ENCODE measurements around the gene KRT222. TPM values are rescaled to one million over a fixed set of nuclear protein-coding genes. Genes with fewer than 3 reads are reported as not detected.

KRT222 gene
- total and polyA plus RNA-seq, 4 donors: 5.0 to 31.1 (median 17.8) TPM

GRCh38 chr17:40671282-40671681 is 6.3 kb upstream of the KRT222 start:
- H3K27ac ChIP-seq (ENCODE audit: low read depth, low read length): no peak overlapping the region
- H3K9me3 ChIP-seq (ENCODE audit: control insufficient read depth, insufficient read depth, low read length): no peaks in the 10 kb centered on the region
- DNase-seq (ENCODE audit: low read depth in 4 of 6, low spot score in 6 of 6): peak in 1 of 6 donors; percentile 18
- H3K36me3 ChIP-seq (ENCODE audit: control insufficient read depth, insufficient read depth, low read length): no peaks in the 10 kb centered on the region
- H3K4me3 ChIP-seq (ENCODE audit: low read depth, low read length): no peak overlapping the region
- H3K27me3 ChIP-seq (ENCODE audit: control insufficient read depth, insufficient read depth, low read length): no peaks in the 10 kb centered on the region
- no peaks in the 10 kb centered on the region for H3K4me1 ChIP-seq (ENCODE audit: control insufficient read depth, insufficient read depth, low read length)
- WGBS (ENCODE audit: insufficient coverage): 64% methylated on average over 4 of the region's 4 CpGs

GRCh38 chr17:40666331-40666730 is 1.4 kb upstream of the KRT222 start:
- no peak for DNase-seq (ENCODE audit: low read depth in 4 of 6, low spot score in 6 of 6)
- no peak overlapping the region for H3K27ac ChIP-seq (ENCODE audit: low read depth, low read length)
- H3K36me3 ChIP-seq (ENCODE audit: control insufficient read depth, insufficient read depth, low read length): no peaks in the 10 kb centered on the region
- no peaks in the 10 kb centered on the region for H3K27me3 ChIP-seq (ENCODE audit: control insufficient read depth, insufficient read depth, low read length)
- no peaks in the 10 kb centered on the region for H3K9me3 ChIP-seq (ENCODE audit: control insufficient read depth, insufficient read depth, low read length)
- H3K4me1 ChIP-seq (ENCODE audit: control insufficient read depth, insufficient read depth, low read length): no peaks in the 10 kb centered on the region
- no peak overlapping the region for H3K4me3 ChIP-seq (ENCODE audit: low read depth, low read length)

GRCh38 chr17:40663252-40663651 is 1.7 kb downstream of the KRT222 start:
- Histone ChIP-seq H3K9me3 (ENCODE audit: control insufficient read depth, insufficient read depth, low read length) (no peaks in the 10 kb centered on the region), H3K4me1 (ENCODE audit: control insufficient read depth, insufficient read depth, low read length) (no peaks in the 10 kb centered on the region), H3K36me3 (ENCODE audit: control insufficient read depth, insufficient read depth, low read length) (no peaks in the 10 kb centered on the region), H3K27ac (ENCODE audit: low read depth, low read length) (no peak overlapping the region), H3K4me3 (ENCODE audit: low read depth, low read length) (no peak overlapping the region), H3K27me3 (ENCODE audit: control insufficient read depth, insufficient read depth, low read length) (no peaks in the 10 kb centered on the region)
- DNase-seq (ENCODE audit: low read depth in 4 of 6, low spot score in 6 of 6): no peak
- WGBS (ENCODE audit: insufficient coverage): 90% methylated on average over 2 of the region's 3 CpGs

GRCh38 chr17:40659911-40660310 is 5.1 kb downstream of the KRT222 start:
- no peaks in the 10 kb centered on the region for H3K27me3 ChIP-seq (ENCODE audit: control insufficient read depth, insufficient read depth, low read length)
- 96% methylated on average over 6 of the region's 7 CpGs for WGBS (ENCODE audit: insufficient coverage)
- H3K36me3 ChIP-seq (ENCODE audit: control insufficient read depth, insufficient read depth, low read length): no peaks in the 10 kb centered on the region
- no peak overlapping the region for H3K4me3 ChIP-seq (ENCODE audit: low read depth, low read length)
- H3K9me3 ChIP-seq (ENCODE audit: control insufficient read depth, insufficient read depth, low read length): no peaks in the 10 kb centered on the region
- no peaks in the 10 kb centered on the region for H3K4me1 ChIP-seq (ENCODE audit: control insufficient read depth, insufficient read depth, low read length)
- DNase-seq (ENCODE audit: low read depth in 4 of 6, low spot score in 6 of 6): no peak
- H3K27ac ChIP-seq (ENCODE audit: low read depth, low read length): no peak overlapping the region

GRCh38 chr17:40658396-40658795 is 6.6 kb downstream of the KRT222 start:
- Histone ChIP-seq H3K27me3 (ENCODE audit: control insufficient read depth, insufficient read depth, low read length) (no peaks in the 10 kb centered on the region), H3K27ac (ENCODE audit: low read depth, low read length) (no peak overlapping the region), H3K36me3 (ENCODE audit: control insufficient read depth, insufficient read depth, low read length) (no peaks in the 10 kb centered on the region), H3K9me3 (ENCODE audit: control insufficient read depth, insufficient read depth, low read length) (no peaks in the 10 kb centered on the region), H3K4me1 (ENCODE audit: control insufficient read depth, insufficient read depth, low read length) (no peaks in the 10 kb centered on the region), H3K4me3 (ENCODE audit: low read depth, low read length) (no peak overlapping the region)
- DNase-seq (ENCODE audit: low read depth in 4 of 6, low spot score in 6 of 6): no peak

- Histone ChIP-seq H3K27me3 (ENCODE audit: control insufficient read depth, insufficient read depth, low read length) (no peaks in the 10 kb centered on the region), H3K4me3 (ENCODE audit: low read depth, low read length) (no peak overlapping the region), H3K27ac (ENCODE audit: low read depth, low read length) (no peak overlapping the region), H3K9me3 (ENCODE audit: control insufficient read depth, insufficient read depth, low read length) (no peaks in the 10 kb centered on the region), H3K36me3 (ENCODE audit: control insufficient read depth, insufficient read depth, low read length) (no peaks in the 10 kb centered on the region), H3K4me1 (ENCODE audit: control insufficient read depth, insufficient read depth, low read length) (peaks cover 5% of the 10 kb centered on the region)
- WGBS (ENCODE audit: insufficient coverage): 81% methylated on average over 2 of the region's 5 CpGs
- DNase-seq (ENCODE audit: low read depth in 4 of 6, low spot score in 6 of 6): no peak
Measured at GRCh38 chr17:40651939-40652338, 13.0 kb downstream of the KRT222 start.

GRCh38 chr17:40648384-40648968 is 16.5 kb downstream of the KRT222 start:
- H3K4me3 ChIP-seq (ENCODE audit: low read depth, low read length): peak overlapping the region; percentile 94
- H3K27ac ChIP-seq (ENCODE audit: low read depth, low read length): peak overlapping the region; percentile 91
- no peaks in the 10 kb centered on the region for H3K27me3 ChIP-seq (ENCODE audit: control insufficient read depth, insufficient read depth, low read length)
- peak in 2 of 6 donors; percentile 56 to 61 for DNase-seq (ENCODE audit: low read depth in 4 of 6, low spot score in 6 of 6)
- 1% methylated on average over 27 of the region's 28 CpGs for WGBS (ENCODE audit: insufficient coverage)
- peaks cover 5% of the 10 kb centered on the region for H3K4me1 ChIP-seq (ENCODE audit: control insufficient read depth, insufficient read depth, low read length)
- no peaks in the 10 kb centered on the region for H3K9me3 ChIP-seq (ENCODE audit: control insufficient read depth, insufficient read depth, low read length)
- H3K36me3 ChIP-seq (ENCODE audit: control insufficient read depth, insufficient read depth, low read length): no peaks in the 10 kb centered on the region

GRCh38 chr17:40647624-40648383 is 17.2 kb downstream of the KRT222 start, which contains the start of gene SMARCE1:
Gene SMARCE1 (minus strand): TSS chr17:40647818. CDS start chr17:40645802, 2,016 bp downstream.
- peak; percentile 62 to 94 (median 82) for DNase-seq (ENCODE audit: low read depth in 4 of 6, low spot score in 6 of 6)
- H3K4me3 ChIP-seq (ENCODE audit: low read depth, low read length): peak within 1 kb of the TSS; percentile 94
- WGBS (ENCODE audit: insufficient coverage): under 1% methylated on average over 59 of the region's 64 CpGs
- no peaks in the 10 kb centered on the region for H3K9me3 ChIP-seq (ENCODE audit: control insufficient read depth, insufficient read depth, low read length)
- no peaks in the 10 kb centered on the region for H3K27me3 ChIP-seq (ENCODE audit: control insufficient read depth, insufficient read depth, low read length)
- H3K27ac ChIP-seq (ENCODE audit: low read depth, low read length): peak within 1 kb of the TSS; percentile 91
- H3K4me1 ChIP-seq (ENCODE audit: control insufficient read depth, insufficient read depth, low read length): peaks cover 5% of the 10 kb centered on the region
- no peaks in the 10 kb centered on the region for H3K36me3 ChIP-seq (ENCODE audit: control insufficient read depth, insufficient read depth, low read length)

GRCh38 chr17:40646791-40647623 is 18.0 kb downstream of the KRT222 start:
- H3K4me1 ChIP-seq (ENCODE audit: control insufficient read depth, insufficient read depth, low read length): peaks cover 5% of the 10 kb centered on the region
- DNase-seq (ENCODE audit: low read depth in 4 of 6, low spot score in 6 of 6): peak in 1 of 6 donors; percentile 11

More at GRCh38 chr17:40646791-40647623, 18.0 kb downstream of the KRT222 start:
- Histone ChIP-seq H3K27me3 (ENCODE audit: control insufficient read depth, insufficient read depth, low read length) (no peaks in the 10 kb centered on the region), H3K36me3 (ENCODE audit: control insufficient read depth, insufficient read depth, low read length) (no peaks in the 10 kb centered on the region), H3K9me3 (ENCODE audit: control insufficient read depth, insufficient read depth, low read length) (no peaks in the 10 kb centered on the region), H3K4me3 (ENCODE audit: low read depth, low read length) (peak overlapping the region; percentile 94), H3K27ac (ENCODE audit: low read depth, low read length) (peak overlapping the region; percentile 91)
- 0% methylated on average over 10 of the region's 18 CpGs for WGBS (ENCODE audit: insufficient coverage)

Data from spinal cord (tissue), 10 donors.